Brain microvascular endothelial cell (primary cell): ENCODE measurements around the gene RTN4RL1.

Source experiments
- DNase-seq: peaks from one replicate; pipeline ENCODE4 v3.0.0-alpha.2; 2020
- H3K27ac ChIP-seq: fragments of 250-450 bp; sonication (Bioruptor Pico); 2 replicates; pipeline ENCODE4 v1.5.1; 2020; ENCODE audit warnings: mild to moderate bottlenecking, moderate library complexity
- H3K27me3 ChIP-seq: fragments of 250-450 bp; sonication (Bioruptor Pico); replicated peaks from 2 replicates; pipeline ENCODE4 v1.5.1; 2020; ENCODE audit warnings: mild to moderate bottlenecking
- H3K36me3 ChIP-seq: fragments of 250-450 bp; sonication (Bioruptor Pico); replicated peaks from 2 replicates; pipeline ENCODE4 v1.5.1; 2020; ENCODE audit warnings: mild to moderate bottlenecking
- H3K4me3 ChIP-seq: 2 replicates; pipeline ENCODE4 v1.5.1; 2011; ENCODE audit warnings: low read depth, mild to moderate bottlenecking, control low read depth, low read length, moderate library complexity
- CTCF ChIP-seq: IDR thresholded peaks from 2 replicates; pipeline ENCODE4 v1.5.1; 2011; ENCODE audit warnings: low read depth, mild to moderate bottlenecking, moderate library complexity, low read length, control low read depth, inconsistent platforms; ENCODE audit errors: missing control alignments
- in situ Hi-C: cut with HindIII; loops from 2 replicates; pipeline ENCODE4 v1.10.0; 2017; ENCODE audit warnings: low sequenced_read_pairs, low pct_ligation_motif_present

The RTN4RL1 gene

GRCh38 chr17:2064980-2065785, 40.0 kb upstream of the RTN4RL1 start:
- Histone ChIP-seq H3K27me3 (no peaks in the 10 kb centered on the region), H3K4me3 (no peak overlapping the region), H3K36me3 (peaks cover 54% of the 10 kb centered on the region), H3K27ac (peak overlapping the region; percentile 89)
- TF ChIP-seq CTCF: peak; percentile 83
- in situ Hi-C loops: no loop called here
- peak; percentile 77 for DNase-seq

DNA sequence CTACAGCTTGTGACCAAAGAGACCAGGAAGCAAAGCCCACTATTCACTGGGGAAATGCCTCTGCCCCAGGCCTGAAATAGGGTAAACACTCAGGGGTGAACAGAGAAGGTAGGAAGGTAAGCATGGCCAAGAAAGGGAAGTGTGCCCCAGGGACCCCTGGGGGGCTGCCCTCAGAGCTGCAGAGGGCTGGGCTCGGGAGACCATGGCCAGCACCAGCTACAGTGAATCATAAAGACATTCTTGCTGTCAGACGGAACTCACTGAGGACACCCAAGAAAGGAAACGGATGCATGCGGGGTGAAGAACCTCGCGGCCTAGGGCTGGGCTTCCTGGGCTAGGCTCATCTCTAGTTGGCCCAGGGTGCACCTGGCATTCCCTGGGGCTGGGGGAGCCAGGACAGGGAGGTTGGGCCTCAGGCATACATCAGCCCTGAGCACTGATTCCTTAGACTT, 39.4 kb upstream of the RTN4RL1 start:
- H3K4me3 ChIP-seq: no peak overlapping the region
- no peaks in the 10 kb centered on the region for H3K27me3 ChIP-seq
- in situ Hi-C loops: no loop called here
- peaks cover 61% of the 10 kb centered on the region for H3K36me3 ChIP-seq
- no peak for TF ChIP-seq CTCF
- peak overlapping the region; percentile 89 for H3K27ac ChIP-seq
- peak; percentile 52 for DNase-seq

- no peak for TF ChIP-seq CTCF
- Histone ChIP-seq H3K27me3 (no peaks in the 10 kb centered on the region), H3K27ac (peak overlapping the region; percentile 89), H3K36me3 (peaks cover 65% of the 10 kb centered on the region), H3K4me3 (no peak overlapping the region)
- DNase-seq: no peak
- in situ Hi-C loops: no loop called here
These were observed 39.0 kb upstream of the RTN4RL1 start for GRCh38 chr17:2064147-2064489.

DNA sequence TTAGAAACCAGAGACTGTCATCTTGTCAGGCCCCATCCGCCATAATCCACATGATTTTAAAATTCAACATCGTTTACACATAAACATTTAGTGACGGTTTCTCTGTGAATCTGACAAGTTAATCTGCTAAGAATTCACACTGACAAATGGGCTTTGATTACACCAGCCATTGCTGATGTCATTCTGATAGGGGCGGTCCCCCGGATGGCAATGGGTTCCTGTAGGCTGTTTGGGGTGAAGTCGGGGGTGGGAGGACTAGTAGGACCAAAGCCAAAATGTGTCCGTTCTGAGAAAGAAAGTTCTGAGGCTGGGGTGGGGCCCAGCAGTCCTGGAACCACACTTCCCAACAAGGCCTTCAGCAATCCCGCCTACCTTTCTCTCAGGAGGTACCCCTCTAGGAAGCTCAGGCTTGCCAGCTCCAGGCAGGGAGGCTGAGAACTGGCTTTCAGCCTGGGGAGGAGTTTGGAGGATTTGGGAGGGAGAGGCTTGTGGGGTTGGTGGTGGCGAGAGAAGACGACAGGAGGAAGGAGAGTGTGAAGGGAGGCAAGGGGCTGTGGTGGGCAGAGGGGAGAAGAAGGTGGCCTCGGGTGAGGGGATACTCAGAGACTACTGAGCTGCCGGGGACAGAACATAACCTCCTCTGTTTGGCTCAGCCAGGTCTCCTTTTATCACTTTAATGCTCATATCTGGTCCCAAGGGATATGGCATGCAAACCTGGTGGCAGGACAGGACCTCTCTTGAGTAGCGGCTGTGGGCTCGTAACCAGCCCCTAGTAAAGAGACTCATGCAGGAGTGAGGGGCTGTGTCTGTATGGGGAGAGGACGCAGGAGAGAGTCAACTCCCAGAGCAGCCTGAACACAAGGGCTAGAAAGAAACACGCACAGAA, 38.4 kb upstream of the RTN4RL1 start:
- in situ Hi-C loops: no loop called here
- Histone ChIP-seq H3K27ac (peak overlapping the region; percentile 89), H3K36me3 (peaks cover 71% of the 10 kb centered on the region), H3K27me3 (no peaks in the 10 kb centered on the region), H3K4me3 (no peak overlapping the region)
- peak; percentile 67 for DNase-seq
- TF ChIP-seq CTCF: no peak

DNA sequence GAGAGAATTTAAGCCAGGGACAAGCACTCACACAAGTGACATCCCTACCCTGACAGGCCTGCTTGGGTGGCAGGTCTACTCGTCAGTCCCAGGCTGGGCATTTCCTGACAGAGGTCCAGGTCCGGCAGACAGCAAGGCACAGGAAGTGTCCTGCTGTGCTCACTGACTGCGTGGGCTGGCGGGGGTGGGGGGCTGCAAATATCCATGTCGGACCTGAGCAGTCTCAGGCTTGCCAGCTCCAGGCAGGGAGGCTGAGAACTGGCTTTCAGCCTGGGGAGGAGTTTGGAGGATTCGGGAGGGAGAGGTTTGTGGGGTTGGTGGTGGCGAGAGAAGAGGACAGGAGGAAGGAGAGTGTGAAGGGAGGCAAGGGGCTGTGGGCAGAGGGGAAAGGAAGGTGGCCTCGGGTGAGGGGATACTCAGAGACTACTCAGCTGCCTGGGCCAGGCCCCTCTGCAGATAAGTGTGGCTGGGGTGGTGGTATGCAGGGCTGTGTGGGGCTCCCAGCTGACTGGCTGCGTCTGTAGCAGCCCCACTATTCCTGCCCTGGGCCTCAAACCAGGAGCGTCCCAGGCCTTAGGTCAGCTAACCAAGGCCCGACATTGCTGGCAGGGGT, 37.5 kb upstream of the RTN4RL1 start:
- Histone ChIP-seq H3K4me3 (no peak overlapping the region), H3K27me3 (no peaks in the 10 kb centered on the region), H3K27ac (peak overlapping the region; percentile 89), H3K36me3 (peaks cover 77% of the 10 kb centered on the region)
- TF ChIP-seq CTCF: no peak
- in situ Hi-C loops: no loop called here
- peak; percentile 62 for DNase-seq
